Calu3 (cell line): ENCODE measurements around the gene PCDH9. TPM values are rescaled to one million over a fixed set of nuclear protein-coding genes. Genes with fewer than 3 reads are reported as not detected.

Experiments used
- BruUV-seq: library from RNA; stranded (reverse); fragments of 400-500 nt; replicated peaks from 2 replicates; lab custom pipeline; 2021; lab: Mats Ljungman, UMichigan
- CTCF ChIA-PET: fragments of 300-600 bp; sonication (Branson Sonifier 250); formaldehyde crosslinking; loops from one replicate; lab custom pipeline; 2022; ENCODE audit warnings: antibody characterized with exemption; lab: Charles Lee
- DNase-seq: peaks from one replicate; pipeline ENCODE4 v3.0.0; 2022
- H3K27ac Mint-ChIP-seq: one replicate; pipeline ENCODE4 v1.8.0; 2022; ENCODE audit warnings: mixed read lengths; ENCODE audit not compliant: unreplicated experiment
- H3K27me3 Mint-ChIP-seq: one replicate; pipeline ENCODE4 v1.8.0; 2022; ENCODE audit warnings: mixed read lengths; ENCODE audit not compliant: unreplicated experiment
- H3K36me3 Mint-ChIP-seq: one replicate; pipeline ENCODE4 v1.8.0; 2022; ENCODE audit warnings: mild to moderate bottlenecking, moderate library complexity, mixed read lengths; ENCODE audit not compliant: insufficient read depth, unreplicated experiment
- H3K4me1 Mint-ChIP-seq: one replicate; pipeline ENCODE4 v1.8.0; 2022; ENCODE audit warnings: mild to moderate bottlenecking, low read depth, mixed read lengths; ENCODE audit not compliant: unreplicated experiment
- H3K4me3 Mint-ChIP-seq: one replicate; pipeline ENCODE4 v1.8.0; 2022; ENCODE audit warnings: mild to moderate bottlenecking, low read depth, moderate library complexity, mixed read lengths; ENCODE audit not compliant: unreplicated experiment
- H3K9me3 Mint-ChIP-seq: one replicate; pipeline ENCODE4 v1.8.0; 2022; ENCODE audit warnings: low read depth, mixed read lengths; ENCODE audit not compliant: unreplicated experiment
- CTCF ChIP-seq: fragments of 200-600 bp; IDR thresholded peaks from one replicate; pipeline ENCODE4 v1.8.0; 2022; ENCODE audit warnings: antibody characterized with exemption; ENCODE audit not compliant: unreplicated experiment
- intact Hi-C: fragments of 100-400 bp; cut with micrococcal nuclease; formaldehyde crosslinking; loops from one replicate; pipeline ENCODE4 v1.10.0; 2022; ENCODE audit not compliant: unreplicated experiment
- total RNA-seq: library from RNA; stranded (reverse); gene quantifications from 2 replicates; pipeline ENCODE4 v1.2.3, GENCODE V29; 2022

Gene PCDH9
- total RNA-seq, 1 experiment from 2014 or later: 1.3 TPM

- intact Hi-C loops: no loop called here
- Mint-ChIP-seq H3K4me1 (no peaks in the 10 kb centered on the region), H3K9me3 (no peaks in the 10 kb centered on the region), H3K4me3 (no peak overlapping the region), H3K27me3 (no peaks in the 10 kb centered on the region), H3K27ac (no peak overlapping the region), H3K36me3 (no peaks in the 10 kb centered on the region)
- no peak for DNase-seq
- CTCF ChIA-PET: no interaction called here
- BruUV-seq: no TSS peak
- TF ChIP-seq CTCF: no peak
Measured at GRCh38 chr13:67258482-67258881, 28.3 kb upstream of the PCDH9 start.

- BruUV-seq: no TSS peak
- H3K27ac Mint-ChIP-seq: no peak overlapping the region
- no peaks in the 10 kb centered on the region for H3K36me3 Mint-ChIP-seq
- no peaks in the 10 kb centered on the region for H3K9me3 Mint-ChIP-seq
- no peak overlapping the region for H3K4me3 Mint-ChIP-seq
- no peak for DNase-seq
- no peaks in the 10 kb centered on the region for H3K4me1 Mint-ChIP-seq
- intact Hi-C loops: loop anchor here (10.0 kb wide), 1 partner anchor 1584 kb away; no protein-coding TSS in a partner anchor
- H3K27me3 Mint-ChIP-seq: no peaks in the 10 kb centered on the region
- no peak for TF ChIP-seq CTCF
- CTCF ChIA-PET: no interaction called here
Measured at GRCh38 chr13:67238861-67239260, 8.7 kb upstream of the PCDH9 start.

- no peak for TF ChIP-seq CTCF
- BruUV-seq: no TSS peak
- H3K4me3 Mint-ChIP-seq: no peak overlapping the region
- CTCF ChIA-PET: no interaction called here
- no peaks in the 10 kb centered on the region for H3K4me1 Mint-ChIP-seq
- H3K27ac Mint-ChIP-seq: no peak overlapping the region
- no peaks in the 10 kb centered on the region for H3K36me3 Mint-ChIP-seq
- intact Hi-C loops: loop anchor here (10.0 kb wide), 1 partner anchor 1584 kb away; no protein-coding TSS in a partner anchor
- no peaks in the 10 kb centered on the region for H3K9me3 Mint-ChIP-seq
- DNase-seq: no peak
- no peaks in the 10 kb centered on the region for H3K27me3 Mint-ChIP-seq
Measured at GRCh38 chr13:67238277-67238859, 8.2 kb upstream of the PCDH9 start.

GRCh38 chr13:67235265-67235664 is 5.1 kb upstream of the PCDH9 start:
- CTCF ChIA-PET: no interaction called here
- Mint-ChIP-seq H3K27ac (no peak overlapping the region), H3K4me3 (no peak overlapping the region), H3K4me1 (no peaks in the 10 kb centered on the region), H3K36me3 (peaks cover 7% of the 10 kb centered on the region), H3K9me3 (no peaks in the 10 kb centered on the region), H3K27me3 (no peaks in the 10 kb centered on the region)
- no TSS peak for BruUV-seq
- no peak for TF ChIP-seq CTCF
- intact Hi-C loops: loop anchor here (10.0 kb wide), 1 partner anchor 1580 kb away; no protein-coding TSS in a partner anchor
- DNase-seq: no peak
